Astrocyte of the spinal cord (primary cell): Measurements from ENCODE around the gene VSTM2B.

Source experiments
- DNase-seq: peaks from one replicate; pipeline ENCODE4 v3.0.0; 2011; ENCODE audit warnings: low read depth, low spot score
- H3K4me3 ChIP-seq: 2 replicates; pipeline ENCODE4 v1.5.1; 2011; ENCODE audit warnings: low read depth, mild to moderate bottlenecking, low read length, moderate library complexity
- in situ Hi-C: cut with HindIII; loops from 2 replicates; pipeline ENCODE4 v1.10.0; 2017; ENCODE audit warnings: low sequenced_read_pairs
- TF ChIP-seq, protein P1 (sequence below): IDR thresholded peaks from 2 replicates; pipeline ENCODE4 v1.5.1; 2012; ENCODE audit warnings: low read depth, mild to moderate bottlenecking, low read length, inconsistent platforms

Gene VSTM2B

GRCh38 chr19:29507081-29507860, 18.5 kb upstream of the VSTM2B start:
- H3K4me3 ChIP-seq, result no peak overlapping the region
- TF ChIP-seq, protein P1, sequence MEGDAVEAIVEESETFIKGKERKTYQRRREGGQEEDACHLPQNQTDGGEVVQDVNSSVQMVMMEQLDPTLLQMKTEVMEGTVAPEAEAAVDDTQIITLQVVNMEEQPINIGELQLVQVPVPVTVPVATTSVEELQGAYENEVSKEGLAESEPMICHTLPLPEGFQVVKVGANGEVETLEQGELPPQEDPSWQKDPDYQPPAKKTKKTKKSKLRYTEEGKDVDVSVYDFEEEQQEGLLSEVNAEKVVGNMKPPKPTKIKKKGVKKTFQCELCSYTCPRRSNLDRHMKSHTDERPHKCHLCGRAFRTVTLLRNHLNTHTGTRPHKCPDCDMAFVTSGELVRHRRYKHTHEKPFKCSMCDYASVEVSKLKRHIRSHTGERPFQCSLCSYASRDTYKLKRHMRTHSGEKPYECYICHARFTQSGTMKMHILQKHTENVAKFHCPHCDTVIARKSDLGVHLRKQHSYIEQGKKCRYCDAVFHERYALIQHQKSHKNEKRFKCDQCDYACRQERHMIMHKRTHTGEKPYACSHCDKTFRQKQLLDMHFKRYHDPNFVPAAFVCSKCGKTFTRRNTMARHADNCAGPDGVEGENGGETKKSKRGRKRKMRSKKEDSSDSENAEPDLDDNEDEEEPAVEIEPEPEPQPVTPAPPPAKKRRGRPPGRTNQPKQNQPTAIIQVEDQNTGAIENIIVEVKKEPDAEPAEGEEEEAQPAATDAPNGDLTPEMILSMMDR, result no peak
- in situ Hi-C loops, result no loop called here
- DNase-seq, result no peak

DNA sequence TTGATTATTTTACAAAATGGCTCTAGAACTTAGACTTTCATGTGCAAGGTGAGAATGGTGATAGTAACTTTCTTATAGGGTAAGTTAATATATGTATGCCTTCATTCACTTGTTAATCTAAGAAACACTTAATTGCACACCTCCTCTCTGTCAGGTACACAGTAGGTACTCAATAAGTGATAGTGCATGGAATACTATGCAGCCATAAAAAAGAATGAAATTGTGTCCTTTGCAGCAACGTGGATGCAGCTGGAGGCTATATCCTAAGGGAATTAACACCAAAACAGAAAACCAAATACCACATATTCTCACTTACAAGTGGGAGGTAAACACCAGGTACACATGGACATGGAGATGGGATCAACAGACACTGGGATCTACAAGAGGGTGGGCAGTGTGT, 17.6 kb upstream of the VSTM2B start:
- TF ChIP-seq, protein P1, result no peak
- DNase-seq, result no peak
- in situ Hi-C loops, result no loop called here
- no peak overlapping the region for H3K4me3 ChIP-seq

DNA sequence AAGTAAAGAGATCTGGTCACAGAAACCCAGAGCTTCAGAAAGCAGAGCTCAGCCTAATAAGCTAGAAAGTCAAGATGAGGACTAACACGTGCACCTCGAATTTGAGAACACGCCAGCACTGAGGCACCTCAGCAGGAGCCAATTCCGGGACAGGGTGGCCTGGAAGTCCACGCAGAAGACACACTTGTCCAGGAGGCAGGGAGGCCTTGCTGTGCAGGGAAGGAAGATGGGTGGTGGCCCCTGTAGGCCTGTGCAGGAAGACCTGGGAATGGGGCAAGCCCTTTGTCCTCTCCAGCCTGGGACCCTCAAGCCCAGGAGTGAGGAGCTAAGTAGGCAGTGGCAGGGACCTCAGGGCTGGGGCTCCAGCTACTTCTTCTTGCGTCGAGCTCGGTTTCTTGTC, 16.3 kb upstream of the VSTM2B start:
- H3K4me3 ChIP-seq, result no peak overlapping the region
- no peak for DNase-seq
- in situ Hi-C loops, result no loop called here
- TF ChIP-seq, protein P1, result no peak

- TF ChIP-seq, protein P1, result no peak
- H3K4me3 ChIP-seq, result no peak overlapping the region
- DNase-seq, result no peak
- in situ Hi-C loops, result no loop called here
Measured at GRCh38 chr19:29510701-29511265, 15.0 kb upstream of the VSTM2B start.

GRCh38 chr19:29511768-29512167, 14.0 kb upstream of the VSTM2B start:
- no peak for DNase-seq
- TF ChIP-seq, protein P1, result no peak

DNA sequence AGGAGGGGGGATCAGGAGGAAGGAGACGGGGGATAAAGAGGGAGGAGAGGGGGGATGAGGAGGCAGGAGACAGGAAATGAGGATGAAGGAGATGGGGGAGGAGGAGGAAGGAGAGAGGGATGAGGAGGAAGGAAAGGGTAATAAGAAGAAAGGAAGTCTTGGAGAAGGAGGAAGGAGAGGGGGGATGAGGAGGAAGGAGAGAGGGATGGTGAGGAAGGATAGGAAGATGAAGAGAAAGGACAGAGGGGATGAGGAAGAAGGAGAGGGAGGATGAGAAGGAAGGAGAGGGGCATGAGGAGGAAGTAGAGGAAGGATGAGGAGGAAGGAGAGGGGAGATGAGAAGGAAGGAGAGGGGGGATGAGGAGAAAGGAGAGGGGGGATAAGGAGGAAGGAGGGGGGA, 13.0 kb upstream of the VSTM2B start:
- DNase-seq, result no peak
- TF ChIP-seq, protein P1, result no peak
- no peak overlapping the region for H3K4me3 ChIP-seq
- in situ Hi-C loops, result no loop called here

More at GRCh38 chr19:29511768-29512167, 14.0 kb upstream of the VSTM2B start:
- in situ Hi-C loops, result no loop called here
- H3K4me3 ChIP-seq, result no peak overlapping the region
